ENCODE measurements around the gene CEP104. TPM values are rescaled to one million over a fixed set of nuclear protein-coding genes. Genes with fewer than 3 reads are reported as not detected.

Gene CEP104
- total RNA-seq, 1 experiment from 2014 or later: 47.7 TPM

DNA sequence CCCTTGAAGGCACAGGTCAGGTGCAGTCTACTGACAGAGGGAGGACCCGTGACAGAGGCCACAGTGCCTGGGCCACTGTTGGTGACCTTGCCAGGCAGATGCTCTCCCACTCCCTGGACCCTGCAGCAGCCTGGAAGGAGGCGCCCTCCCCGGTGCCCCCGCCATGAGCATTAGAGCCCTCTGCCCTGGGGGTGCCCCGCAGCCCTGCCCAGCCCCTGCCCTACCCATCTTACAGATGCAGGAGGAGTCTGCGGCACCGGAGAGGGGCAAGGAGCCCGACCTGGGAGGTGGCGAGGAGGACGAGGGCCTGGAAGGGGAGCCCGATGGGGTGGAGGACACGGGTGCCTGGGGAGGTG, 94.2 kb downstream of the CEP104 start:
- Histone ChIP-seq H3K27ac (no peak overlapping the region), H3K9me3 (ENCODE audit: insufficient read depth, low read depth) (no peaks in the 10 kb centered on the region), H3K4me2 (no peak overlapping the region), H4K20me1 (ENCODE audit: insufficient read depth) (no peaks in the 10 kb centered on the region), H3F3A (ENCODE audit: insufficient read depth, low read depth) (no peaks in the 10 kb centered on the region), H3K4me3 (no peak overlapping the region), H2AFZ (no peak overlapping the region), H3K79me2 (ENCODE audit: low read depth) (no peaks in the 10 kb centered on the region), H3K9me2 (ENCODE audit: insufficient read depth) (no peaks in the 10 kb centered on the region), H3K27me3 (ENCODE audit: insufficient read depth, low read depth) (peaks cover 92% of the 10 kb centered on the region), H3K4me1 (replicated peaks; ENCODE audit: insufficient read depth) (no peaks in the 10 kb centered on the region), H3K36me3 (ENCODE audit: low read depth) (no peaks in the 10 kb centered on the region)
- DNase-seq: no peak
- no TSS peak for BruUV-seq (replicated peaks)
- ChIA-PET CTCF (no interaction called here), POLR2A (ENCODE audit: unreplicated experiment) (no interaction called here)
- intact Hi-C loops (cut with micrococcal nuclease; ENCODE audit: unreplicated experiment): no loop called here
- TF ChIP-seq EZH2 (IDR thresholded peaks at IDR 0.05; ENCODE audit: low read depth): no peak
- TF ChIP-seq, protein P1, sequence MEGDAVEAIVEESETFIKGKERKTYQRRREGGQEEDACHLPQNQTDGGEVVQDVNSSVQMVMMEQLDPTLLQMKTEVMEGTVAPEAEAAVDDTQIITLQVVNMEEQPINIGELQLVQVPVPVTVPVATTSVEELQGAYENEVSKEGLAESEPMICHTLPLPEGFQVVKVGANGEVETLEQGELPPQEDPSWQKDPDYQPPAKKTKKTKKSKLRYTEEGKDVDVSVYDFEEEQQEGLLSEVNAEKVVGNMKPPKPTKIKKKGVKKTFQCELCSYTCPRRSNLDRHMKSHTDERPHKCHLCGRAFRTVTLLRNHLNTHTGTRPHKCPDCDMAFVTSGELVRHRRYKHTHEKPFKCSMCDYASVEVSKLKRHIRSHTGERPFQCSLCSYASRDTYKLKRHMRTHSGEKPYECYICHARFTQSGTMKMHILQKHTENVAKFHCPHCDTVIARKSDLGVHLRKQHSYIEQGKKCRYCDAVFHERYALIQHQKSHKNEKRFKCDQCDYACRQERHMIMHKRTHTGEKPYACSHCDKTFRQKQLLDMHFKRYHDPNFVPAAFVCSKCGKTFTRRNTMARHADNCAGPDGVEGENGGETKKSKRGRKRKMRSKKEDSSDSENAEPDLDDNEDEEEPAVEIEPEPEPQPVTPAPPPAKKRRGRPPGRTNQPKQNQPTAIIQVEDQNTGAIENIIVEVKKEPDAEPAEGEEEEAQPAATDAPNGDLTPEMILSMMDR (conservative IDR thresholded peaks at IDR 0.05): no peak

DNA sequence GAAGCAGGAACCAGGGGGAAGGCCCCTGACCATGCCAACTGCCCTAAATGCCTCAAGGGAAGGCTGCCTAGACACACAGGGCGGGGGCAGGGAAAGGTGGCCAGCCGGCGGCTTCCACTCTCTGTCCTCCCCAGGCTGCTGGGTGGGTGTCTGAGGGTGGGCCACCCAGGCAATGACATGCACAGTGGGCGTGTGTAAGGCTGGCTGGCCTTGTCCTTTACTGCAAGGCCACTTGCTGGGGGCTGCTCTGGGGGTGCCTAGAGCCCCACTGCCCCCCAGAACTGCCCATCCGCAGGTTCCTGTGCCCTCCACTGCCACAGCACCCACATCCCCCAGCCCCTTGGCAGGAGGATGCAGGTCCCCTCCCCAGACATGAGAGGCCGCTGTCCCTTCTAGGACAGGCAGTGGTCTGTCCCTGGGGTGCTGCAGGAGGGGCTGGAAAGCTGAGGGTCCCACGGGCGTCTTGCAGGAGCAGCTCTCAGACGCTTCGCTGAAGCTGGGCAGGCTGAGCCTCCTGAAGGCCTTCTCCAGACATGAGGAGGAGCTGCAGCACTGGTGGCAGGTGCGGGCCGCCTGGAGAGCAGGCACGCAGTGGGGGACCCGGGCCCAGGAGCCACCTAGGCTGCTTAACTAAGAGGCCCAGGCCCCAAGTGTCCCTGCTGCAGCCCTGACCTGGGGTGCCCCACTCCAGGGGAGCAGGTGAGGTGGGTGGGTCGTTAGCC, 94.7 kb downstream of the CEP104 start:
- no peak overlapping the region for H3K4me3 ChIP-seq
- ChIA-PET POLR2A (ENCODE audit: unreplicated experiment) (no interaction called here), CTCF (no interaction called here)
- H3K79me2 ChIP-seq (ENCODE audit: low read depth): no peaks in the 10 kb centered on the region
- no peaks in the 10 kb centered on the region for H3F3A ChIP-seq (ENCODE audit: insufficient read depth, low read depth)
- peaks cover 91% of the 10 kb centered on the region for H3K27me3 ChIP-seq (ENCODE audit: insufficient read depth, low read depth)
- no peaks in the 10 kb centered on the region for H3K9me3 ChIP-seq (ENCODE audit: insufficient read depth, low read depth)
- H3K4me1 ChIP-seq (replicated peaks; ENCODE audit: insufficient read depth): no peaks in the 10 kb centered on the region
- TF ChIP-seq EZH2 (IDR thresholded peaks at IDR 0.05; ENCODE audit: low read depth): no peak
- TF ChIP-seq, protein P1 (conservative IDR thresholded peaks at IDR 0.05): no peak
- no peak overlapping the region for H2AFZ ChIP-seq
- H3K36me3 ChIP-seq (ENCODE audit: low read depth): no peaks in the 10 kb centered on the region
- H4K20me1 ChIP-seq (ENCODE audit: insufficient read depth): no peaks in the 10 kb centered on the region
- intact Hi-C loops (cut with micrococcal nuclease; ENCODE audit: unreplicated experiment): no loop called here
- H3K4me2 ChIP-seq: no peak overlapping the region
- H3K9me2 ChIP-seq (ENCODE audit: insufficient read depth): no peaks in the 10 kb centered on the region
- no peak overlapping the region for H3K27ac ChIP-seq
- no TSS peak for BruUV-seq (replicated peaks)
- DNase-seq: no peak

Other genes starting within 250 kb of the CEP104 start
- 65.3 and 77.6 TPM in 2 replicates for gene MEGF6, start 245.7 kb downstream of the CEP104 start, total RNA-seq (2021)
- 41.4 and 44.9 TPM in 2 replicates for gene TPRG1L, start 232.2 kb downstream of the CEP104 start, total RNA-seq (2021)
- 23.8 and 25.5 TPM in 2 replicates for gene WRAP73, start 207.1 kb downstream of the CEP104 start, total RNA-seq (2021)
- 6.2 and 6.9 TPM in 2 replicates for gene TP73, start 204.7 kb downstream of the CEP104 start, total RNA-seq (2021)
- gene CCDC27, start 104.8 kb downstream of the CEP104 start, total RNA-seq (2021): not detected in 2 replicates
- 5.9 and 13.2 TPM in 2 replicates for gene SMIM1, start 84.5 kb downstream of the CEP104 start, total RNA-seq (2021)
- gene LRRC47, start 60.7 kb downstream of the CEP104 start, total RNA-seq (2021): 34.2 and 35.5 TPM in 2 replicates
- 4.7 and 5.9 TPM in 2 replicates for gene DFFB, start 265 bp upstream of the CEP104 start, total RNA-seq (2021)
- 22.1 and 26.2 TPM in 2 replicates for gene C1orf174, start 43.1 kb upstream of the CEP104 start, total RNA-seq (2021)

Measured in PC-9 (cell line).